ENCODE results near the gene CFAP68.
"Not testable (repeated sequence)": the region's sequence is repeated elsewhere in the genome, so short reads cannot be mapped to it uniquely, and the experiment has no call there.

Gene CFAP68

DNA sequence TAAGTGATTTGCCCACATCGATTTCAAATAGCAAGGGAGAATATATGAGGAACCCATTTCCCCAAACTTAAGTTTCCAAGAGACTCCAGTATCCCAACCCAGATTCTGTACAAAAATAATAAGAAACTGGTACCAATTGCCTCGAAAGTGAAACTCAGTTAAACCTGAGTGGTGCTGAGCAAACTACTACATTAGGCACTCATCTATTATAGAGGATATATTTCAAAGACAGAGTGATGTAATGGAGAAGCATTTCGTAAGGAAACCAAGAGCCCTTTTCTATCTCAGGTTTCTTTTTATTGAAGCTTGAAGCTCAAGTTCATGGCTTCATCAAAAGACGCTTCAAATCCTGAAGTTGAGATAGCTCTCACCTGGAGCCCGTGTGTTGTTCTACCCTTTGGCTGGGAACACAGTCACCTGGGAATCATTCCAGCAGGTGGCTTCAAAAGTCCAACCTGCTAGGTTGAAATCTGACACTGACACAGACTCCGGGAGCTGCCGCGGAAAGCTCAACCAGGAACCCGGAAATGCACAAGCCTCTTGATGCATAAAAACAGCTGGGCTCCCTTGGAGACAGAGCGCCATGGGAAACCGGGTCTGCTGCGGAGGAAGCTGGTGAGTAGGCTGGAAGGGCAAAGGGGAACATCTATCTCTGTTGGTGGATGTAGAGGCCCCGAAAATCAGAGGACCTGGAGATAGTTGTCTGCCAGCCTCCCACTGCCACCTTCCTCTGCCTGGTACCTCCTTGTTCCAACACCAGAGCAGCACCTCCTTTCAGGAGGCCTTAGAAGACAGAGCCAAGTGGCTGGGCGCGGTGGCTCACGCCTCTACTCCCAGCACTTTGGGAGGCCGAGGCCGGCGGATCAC, 39.3 kb downstream of the CFAP68 start, which contains the start of gene C11orf52:
Gene C11orf52 (plus strand): TSS at position 524 of the 867 bp plus-strand sequence. CDS start 60 bp downstream, at position 584.
- no peak for DNase-seq (ENCODE audit: low spot score)

DNA sequence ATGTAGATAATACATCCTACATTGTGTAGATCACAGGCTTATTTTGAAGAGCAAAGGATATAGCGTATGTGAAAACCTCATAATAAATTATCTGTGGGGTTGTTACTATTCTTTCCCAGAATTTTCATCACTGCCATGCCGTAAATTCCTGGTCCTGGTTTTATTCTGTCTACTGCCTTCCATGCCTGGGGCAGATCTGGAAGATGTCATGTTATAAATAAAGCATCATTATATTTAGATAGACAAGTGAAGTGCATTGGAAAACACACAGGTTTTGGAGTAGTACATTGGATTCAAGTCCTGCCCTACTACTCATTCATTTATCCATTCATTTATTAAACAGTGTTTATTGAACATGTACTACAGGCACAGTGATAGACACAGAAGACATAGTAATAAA, 41.6 kb downstream of the CFAP68 start:
- DNase-seq (ENCODE audit: low spot score), result no peak

DNA sequence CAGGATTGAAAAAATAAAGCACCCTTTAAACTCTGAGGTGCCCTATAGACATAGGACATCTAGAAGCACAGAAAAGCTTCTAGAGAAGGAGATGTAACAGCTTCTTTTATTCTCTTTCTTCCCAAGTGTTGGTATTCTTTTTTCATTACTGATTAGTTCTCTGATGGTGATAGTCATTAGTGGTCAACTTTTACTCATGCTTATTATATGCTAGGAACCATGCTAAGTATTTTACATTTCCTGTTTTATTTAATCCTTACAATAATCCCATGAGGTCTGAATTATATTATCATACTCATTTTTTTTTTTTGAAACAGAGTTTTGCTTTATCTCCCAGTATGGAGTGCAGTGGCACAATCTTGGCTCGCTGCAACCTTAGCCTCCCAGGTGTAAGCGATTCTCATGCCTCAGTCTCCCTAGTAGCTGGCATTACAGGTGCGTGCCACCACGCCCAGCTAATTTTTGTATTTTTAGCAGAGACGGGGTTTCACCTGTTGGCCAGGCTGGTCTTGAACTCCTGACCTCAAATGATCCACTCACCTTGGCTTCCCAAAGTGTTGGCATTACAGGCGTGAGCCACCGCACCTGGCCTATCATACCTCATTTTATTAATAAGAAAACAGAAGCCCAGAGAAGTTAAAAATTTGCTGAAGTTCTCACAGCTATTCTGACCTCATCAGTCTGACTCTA, 42.3 kb downstream of the CFAP68 start:
- DNase-seq (ENCODE audit: low spot score), result no peak

DNA sequence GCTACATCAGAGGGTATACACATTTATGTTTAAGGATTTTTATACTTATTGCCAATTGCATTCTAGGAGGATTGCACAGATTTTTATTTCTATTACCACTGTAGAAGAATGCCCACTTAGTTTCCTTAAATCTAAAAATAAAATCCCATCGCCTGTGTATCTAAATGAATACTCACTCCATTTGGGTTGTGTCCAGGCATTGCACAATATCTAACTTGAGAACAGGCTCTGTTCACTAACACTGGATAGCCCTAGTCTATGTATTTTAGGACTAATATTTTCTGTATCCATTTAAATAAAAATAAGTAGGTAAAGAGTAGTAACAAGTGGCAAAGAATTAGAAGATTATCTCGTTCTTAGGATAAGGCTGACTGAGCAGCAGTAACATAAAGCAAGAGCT, 43.5 kb downstream of the CFAP68 start:
- DNase-seq (ENCODE audit: low spot score), result no peak

DNA sequence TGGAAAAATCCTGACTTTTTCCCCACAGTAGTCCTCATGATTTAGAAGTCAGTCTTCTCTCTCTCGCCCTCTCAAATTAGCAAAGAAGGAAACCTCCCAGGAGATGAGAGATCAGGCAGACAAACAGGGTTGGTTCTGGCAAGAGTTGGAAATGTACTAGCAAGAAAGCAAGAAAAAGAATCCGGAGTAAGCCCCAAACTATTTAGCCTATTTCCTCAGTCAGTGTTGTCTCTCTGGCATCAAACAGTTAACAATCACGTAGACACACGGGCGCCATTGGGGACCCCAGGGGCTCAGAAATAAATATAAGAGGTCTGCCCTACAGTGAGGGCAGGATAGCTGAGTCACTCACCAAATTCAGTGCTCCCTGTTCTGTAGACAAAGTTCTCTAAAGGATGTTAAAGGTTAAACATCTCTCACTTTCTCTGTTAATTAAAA, 44.0 kb downstream of the CFAP68 start:
- DNase-seq (ENCODE audit: low spot score), result no peak

DNA sequence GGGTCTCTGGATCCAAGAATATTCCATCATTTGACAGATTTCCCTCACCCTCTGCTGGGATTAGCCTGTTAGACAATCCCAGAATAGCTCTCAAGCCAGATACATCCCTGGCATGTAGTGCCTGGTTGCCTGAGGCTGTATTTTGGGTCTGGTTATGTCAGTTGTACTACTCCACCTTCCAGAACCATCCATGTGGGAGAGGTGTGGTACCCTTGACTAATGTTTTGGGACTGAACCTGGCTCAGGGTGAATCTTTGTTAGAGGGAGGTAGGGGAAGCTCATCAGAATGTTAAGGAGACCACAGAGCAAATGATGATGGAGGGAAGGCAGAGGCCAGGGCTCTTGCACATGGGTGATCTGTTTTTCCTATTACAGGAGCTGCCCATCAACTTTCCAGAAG, 44.6 kb downstream of the CFAP68 start:
- no peak for DNase-seq (ENCODE audit: low spot score)

DNA sequence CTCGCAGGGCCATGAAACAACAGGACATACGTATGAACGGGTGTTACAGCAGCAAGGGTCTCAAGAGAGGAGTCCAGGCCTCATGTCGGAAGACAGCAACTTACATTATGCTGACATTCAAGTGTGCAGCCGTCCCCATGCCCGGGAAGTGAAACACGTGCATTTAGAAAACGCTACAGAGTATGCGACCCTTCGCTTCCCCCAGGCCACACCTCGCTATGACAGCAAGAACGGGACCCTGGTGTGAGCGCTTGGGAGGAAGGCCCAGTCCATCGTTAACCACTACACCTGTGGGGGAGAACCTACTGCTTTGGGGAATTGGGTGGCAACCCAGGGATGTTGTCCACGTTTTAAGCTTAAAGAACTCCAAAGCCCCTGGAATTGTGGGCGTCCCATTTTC, 46.6 kb downstream of the CFAP68 start:
- DNase-seq (ENCODE audit: low spot score), result no peak

DNA sequence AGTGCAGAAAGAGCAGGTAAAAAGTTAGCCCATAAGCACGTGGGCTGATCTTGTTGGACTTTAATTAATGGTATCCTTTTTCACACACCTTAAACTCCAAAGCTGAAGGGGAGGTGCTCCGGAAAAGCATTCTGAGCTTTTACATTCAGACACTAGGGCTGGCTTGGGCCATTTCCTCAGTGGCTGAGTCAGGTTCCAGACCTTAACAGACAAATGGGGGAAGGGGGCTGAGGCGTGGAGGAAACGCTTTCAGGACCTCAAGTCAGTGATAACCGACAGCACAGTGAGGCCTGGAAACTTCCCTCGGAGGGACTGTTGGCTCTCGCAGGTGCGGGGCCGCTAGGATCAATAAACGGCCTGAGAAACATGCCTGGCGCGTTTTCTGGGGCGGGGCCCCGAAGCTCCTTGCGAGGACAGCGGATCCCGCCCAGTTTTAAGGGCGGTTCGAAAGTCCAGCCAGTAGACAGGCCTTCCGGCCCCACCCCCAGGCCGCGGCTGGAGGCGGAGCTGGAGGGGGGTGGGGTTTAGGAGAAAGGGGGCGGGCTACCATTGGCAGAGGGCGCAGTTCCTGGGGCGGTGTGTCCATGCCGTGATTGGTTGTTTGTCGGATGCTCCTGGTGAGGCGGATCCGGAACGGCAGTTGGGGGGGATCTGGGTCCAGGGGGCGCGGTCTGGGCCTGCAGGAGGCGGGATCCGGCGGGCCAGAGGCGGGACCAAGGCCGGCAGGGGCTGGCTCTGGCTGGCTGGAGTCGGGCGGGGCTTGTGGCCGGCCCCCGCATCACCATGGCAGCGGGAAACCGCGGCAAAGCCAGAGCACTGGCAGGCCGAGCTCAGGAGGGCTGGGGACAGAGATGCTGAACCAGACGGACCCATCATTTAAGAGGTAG, 47.4 kb downstream of the CFAP68 start:
- DNase-seq (ENCODE audit: low spot score), result peak; percentile 95

DNA sequence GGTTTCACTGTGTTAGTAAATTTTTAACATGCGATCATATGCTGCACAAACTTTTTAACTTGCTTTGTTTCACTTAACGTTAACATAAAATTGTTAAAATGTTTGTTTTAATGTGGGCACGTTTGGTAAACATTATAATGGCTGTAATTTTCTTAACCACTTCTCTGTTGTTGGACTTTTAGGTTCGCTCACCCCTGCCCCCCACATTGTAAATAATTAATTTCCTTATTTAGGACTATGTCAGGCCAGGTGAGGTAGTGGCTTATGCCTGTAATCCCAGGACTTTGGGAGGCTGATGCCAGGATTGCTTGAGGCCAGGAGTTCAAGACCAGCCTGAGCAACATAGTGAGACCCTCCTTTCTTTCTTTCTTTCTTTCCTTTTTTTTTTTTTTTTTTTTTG, 51.1 kb downstream of the CFAP68 start:
- no peak for DNase-seq (ENCODE audit: low spot score)

DNA sequence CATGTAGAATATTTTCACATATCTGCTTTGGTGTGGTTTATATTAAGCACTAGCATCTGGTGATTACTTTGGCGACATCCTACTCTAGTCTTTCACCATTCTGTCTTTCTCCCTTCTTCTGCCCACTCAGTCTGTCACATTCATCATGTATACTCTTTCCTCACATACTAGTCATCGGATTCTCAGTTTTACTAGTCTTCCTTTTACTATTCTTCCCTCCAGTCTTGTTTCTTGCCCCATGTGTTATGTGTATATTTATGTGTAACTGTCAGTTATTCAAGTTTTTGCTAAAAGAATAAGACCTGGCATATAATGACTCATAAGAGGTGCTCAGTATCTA, 53.2 kb downstream of the CFAP68 start:
- DNase-seq (ENCODE audit: low spot score), result no peak

DNA sequence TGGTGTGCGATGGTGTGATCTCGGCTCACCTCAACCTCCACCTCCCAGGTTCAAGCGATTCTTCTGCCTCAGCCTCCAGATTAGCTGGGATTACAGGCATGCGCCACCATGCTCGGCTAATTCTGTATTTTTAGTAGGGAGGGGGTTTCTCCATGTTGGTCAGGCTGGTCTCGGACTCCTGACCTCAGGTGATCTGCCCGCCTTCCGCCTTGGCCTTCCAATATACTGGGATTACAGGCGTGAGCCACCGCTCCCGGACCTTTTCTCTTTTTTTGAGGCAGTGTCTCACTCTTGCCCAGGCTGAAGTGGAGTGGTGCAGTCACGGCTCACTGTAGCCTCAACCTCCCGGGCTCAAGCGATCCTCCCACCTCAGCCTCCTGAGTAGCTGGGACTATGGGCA, 53.8 kb downstream of the CFAP68 start:
- not testable (repeated sequence) for DNase-seq (ENCODE audit: low spot score)

DNA sequence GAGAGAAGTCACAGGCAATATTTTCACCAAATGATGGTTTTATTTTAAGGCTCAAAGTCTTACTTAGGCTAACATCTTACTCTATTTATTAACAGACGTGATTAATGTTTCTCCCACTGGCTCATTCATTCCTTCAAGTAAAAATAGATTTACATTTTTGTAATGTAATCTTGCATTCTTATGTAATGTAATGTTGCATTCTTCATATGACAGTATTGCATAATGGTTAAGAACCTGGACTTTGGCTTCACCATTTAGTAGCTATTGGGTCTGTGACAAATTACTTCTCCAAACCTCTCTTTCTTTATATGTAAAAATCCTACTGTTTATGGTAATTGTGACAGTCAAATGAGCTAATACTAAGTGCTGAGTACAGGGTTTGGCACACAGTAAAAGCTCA, 54.5 kb downstream of the CFAP68 start:
- DNase-seq (ENCODE audit: low spot score), result no peak

DNA sequence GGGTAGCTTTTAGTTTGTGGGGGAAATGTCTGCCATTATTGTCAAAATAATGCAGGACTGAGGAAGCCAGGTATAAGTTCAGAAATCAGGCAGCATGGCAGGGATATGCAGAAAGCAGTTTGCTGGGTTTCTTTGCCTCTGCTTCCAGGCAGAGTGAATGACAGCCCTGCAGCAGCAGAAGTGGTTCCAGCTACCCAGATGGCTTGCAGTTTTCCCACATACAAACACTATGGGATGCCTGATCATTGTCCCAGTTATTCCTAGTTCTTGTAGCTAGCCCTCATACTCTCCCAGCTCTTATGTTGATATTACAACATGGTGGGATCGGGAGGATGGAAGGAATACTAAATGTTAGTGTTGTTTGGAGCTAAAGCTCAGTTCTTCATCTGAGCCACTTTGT, 55.0 kb downstream of the CFAP68 start:
- DNase-seq (ENCODE audit: low spot score), result no peak
